HepG2 (cell line): ENCODE data around the gene DPM1. TPM values are rescaled to one million over a fixed set of nuclear protein-coding genes. Genes with fewer than 3 reads are reported as not detected.

Experiments
- ATAC-seq: fragments of 200-7000 bp; cut with Tn5 transposase; 3 replicates; pipeline ENCODE4 v1.9.1; 2020; ENCODE audit warnings: mild to moderate bottlenecking, moderate library complexity
- BruUV-seq: library from RNA; stranded (reverse); fragments of 400-500 nt; replicated peaks from 2 replicates; lab custom pipeline; 2021; lab: Mats Ljungman, UMichigan
- CTCF ChIA-PET: fragments of 300-600 bp; formaldehyde crosslinking; extraction: SDS; loops from one replicate; lab custom pipeline; 2021; ENCODE audit warnings: low total read pairs, inconsistent platforms, low intra/inter-chr PET ratio; lab: Yijun Ruan, JAX
- POLR2A ChIA-PET: fragments of 350-600 bp; sonication (Branson Sonifier 250); formaldehyde crosslinking; loops from one replicate; lab custom pipeline; 2020; ENCODE audit warnings: antibody characterized with exemption, inconsistent platforms; lab: Yijun Ruan, JAX
- DNase-seq: peaks from one replicate; pipeline ENCODE4 v3.0.0-alpha.2; 2015; ENCODE audit warnings: low spot score
- FAIRE-seq: peaks from 3 replicates; lab custom pipeline; 2011; peaks lifted over from hg19 to GRCh38; lab: Jason Lieb, UNC
- H2AFZ ChIP-seq: one replicate; pipeline ENCODE4 v1.6.1; 2011; ENCODE audit warnings: low read length, inconsistent platforms
- H3K27ac ChIP-seq: fragments of 300-600 bp; 3 replicates; pipeline ENCODE4 v1.8.0; 2011; ENCODE audit warnings: mixed run types, mild to moderate bottlenecking, mixed read lengths, low read length, inconsistent platforms; ENCODE audit not compliant: insufficient read depth; ENCODE audit errors: extremely low read length
- H3K27me3 ChIP-seq, 2 experiments: fragments of 200-600 bp in 1 of 2; 2 replicates in 1 of 2; 3 replicates in 1 of 2; pipeline versions ENCODE4 v1.6.0 to v1.8.0; 2011; ENCODE audit warnings: low read length in 2 of 2, mild to moderate bottlenecking in 2 of 2, moderate library complexity in 2 of 2, inconsistent platforms in 1 of 2; ENCODE audit not compliant: insufficient read depth in 2 of 2, control insufficient read depth in 1 of 2
- H3K36me3 ChIP-seq, 2 experiments: fragments of 200-600 bp in 1 of 2; replicated peaks in 1 of 2; 2 replicates in 1 of 2; 3 replicates in 1 of 2; pipeline versions ENCODE4 v1.5.1 to v1.8.0; 2011; ENCODE audit warnings: low read length in 2 of 2, inconsistent platforms in 1 of 2; ENCODE audit not compliant: insufficient read depth in 2 of 2, control insufficient read depth in 1 of 2
- H3K4me1 ChIP-seq: 2 replicates; pipeline ENCODE4 v1.5.1; 2012; ENCODE audit warnings: low read length, inconsistent platforms; ENCODE audit not compliant: insufficient read depth
- H3K4me2 ChIP-seq: 2 replicates; pipeline ENCODE4 v1.6.0; 2011; ENCODE audit warnings: low read depth, low read length, inconsistent platforms
- H3K4me3 ChIP-seq, 3 experiments: fragments of 200-600 bp in 1 of 3; sonication (generic), shearing (Covaris generic) in 1 of 3; replicated peaks in 1 of 3; 2 replicates each; pipeline ENCODE4 v1.5.1; 2011 to 2016; ENCODE audit warnings: low read length in 3 of 3, inconsistent platforms in 2 of 3, low read depth in 2 of 3, mild to moderate bottlenecking in 2 of 3, control low read depth in 1 of 3, mixed read lengths in 1 of 3; ENCODE audit not compliant: insufficient read depth in 1 of 3
- H3K79me2 ChIP-seq: one replicate; pipeline ENCODE4 v1.6.1; 2011; ENCODE audit warnings: low read length, inconsistent platforms; ENCODE audit not compliant: insufficient read depth
- H3K9ac ChIP-seq: 2 replicates; pipeline ENCODE4 v1.6.0; 2011; ENCODE audit warnings: mild to moderate bottlenecking, low read depth, low read length, inconsistent platforms; ENCODE audit not compliant: insufficient read depth
- H3K9me3 ChIP-seq: 2 replicates; pipeline ENCODE4 v1.5.1; 2012; ENCODE audit warnings: mild to moderate bottlenecking, low read length
- H4K20me1 ChIP-seq: 2 replicates; pipeline ENCODE4 v1.6.0; 2011; ENCODE audit warnings: inconsistent platforms, mild to moderate bottlenecking, low read length, moderate library complexity; ENCODE audit not compliant: insufficient read depth
- ARNTL ChIP-seq: sonication (generic); formaldehyde crosslinking; IDR thresholded peaks from 2 replicates; pipeline ENCODE4 v1.4.0; 2020; ENCODE audit warnings: mild to moderate bottlenecking, missing genetic modification reagents
- EZH2 ChIP-seq: conservative IDR thresholded peaks from 2 replicates; pipeline ENCODE4 v1.6.1; 2012; ENCODE audit warnings: mild to moderate bottlenecking, low read depth, low read length, moderate library complexity
- MTA1 ChIP-seq: sonication (generic); formaldehyde crosslinking; IDR thresholded peaks from 2 replicates; pipeline ENCODE4 v1.4.0; 2020; ENCODE audit warnings: missing genetic modification reagents, mild to moderate bottlenecking, borderline replicate concordance
- SMAD1 ChIP-seq: sonication (generic); formaldehyde crosslinking; IDR thresholded peaks from 2 replicates; pipeline ENCODE4 v1.4.0; 2020; ENCODE audit warnings: missing genetic modification reagents, low read depth, mild to moderate bottlenecking, borderline replicate concordance
- THRA ChIP-seq: sonication (generic); formaldehyde crosslinking; IDR thresholded peaks from 2 replicates; pipeline ENCODE4 v1.4.0; 2020; ENCODE audit warnings: missing genetic modification reagents, borderline replicate concordance
- ZMYM3 ChIP-seq: sonication (generic); formaldehyde crosslinking; IDR thresholded peaks from 2 replicates; pipeline ENCODE4 v1.5.1; 2020; ENCODE audit warnings: mild to moderate bottlenecking, missing genetic modification reagents
- ZNF205 ChIP-seq: IDR thresholded peaks from 2 replicates; pipeline ENCODE4 v1.6.1; 2018; ENCODE audit warnings: missing biosample characterization, missing genetic modification reagents
- WGBS: methylation state at CpG from one replicate; pipeline ENCODE4 v1.1.6; 2017; ENCODE audit warnings: low lambda C conversion rate; 5-methylcytosine and 5-hydroxymethylcytosine counted together
- in situ Hi-C: cut with HindIII; loops from 2 replicates; pipeline ENCODE4 v1.10.0; 2017; ENCODE audit warnings: low pct_unique_long_range_greater_than_20kb; ENCODE audit not compliant: extremely low pct_ligation_motif_present
- intact Hi-C: fragments of 100-400 bp; cut with micrococcal nuclease; formaldehyde crosslinking; loops from one replicate; pipeline ENCODE4 v1.10.0; 2022; ENCODE audit not compliant: unreplicated experiment
- polyA plus RNA-seq, 8 experiments: library from polyadenylated mRNA; depleted of rRNA in 3 of 8; stranded (reverse) in 7 of 8; unstranded in 1 of 8; fragments of >200 nt; fragmentation: Illumina TruSeq in 4 of 8; extraction: Trizol in 4 of 8; gene quantifications; 2 replicates each; pipeline versions ENCODE4 v1.2.1 to v1.2.3, GENCODE V29; 2011 to 2016; ENCODE audit warnings: low read depth in 4 of 8, missing spikeins in 1 of 8, mixed read lengths in 1 of 8; ENCODE audit not compliant: insufficient read depth in 1 of 8
- total RNA-seq, 5 experiments: library from RNA; depleted of rRNA; stranded (reverse); fragments of >200 nt; fragmentation: Illumina TruSeq; extraction: Trizol; gene quantifications; 2 replicates each; pipeline ENCODE4 v1.2.3, GENCODE V29; 2016; ENCODE audit warnings: low read depth in 1 of 5
- TF ChIP-seq, protein P1 (sequence below): sonication (generic); formaldehyde crosslinking; IDR thresholded peaks from 2 replicates; pipeline ENCODE4 v1.4.0; 2020; ENCODE audit warnings: mild to moderate bottlenecking, missing genetic modification reagents, borderline replicate concordance
- TF ChIP-seq, protein P2 (sequence below): sonication (generic); formaldehyde crosslinking; IDR thresholded peaks from 2 replicates; pipeline ENCODE4 v1.5.0; 2020; ENCODE audit warnings: missing genetic modification reagents
- TF ChIP-seq, protein P3 (sequence below): sonication (generic); formaldehyde crosslinking; IDR thresholded peaks from 2 replicates; pipeline ENCODE4 v1.9.0; 2021; ENCODE audit warnings: missing genetic modification reagents, mild to moderate bottlenecking, borderline replicate concordance

Gene DPM1
- total and polyA plus RNA-seq, 2 of the 13 experiments (the other 11 are each of a cell fraction or from before 2014, with no cell fraction given) = 83.2 to 161 TPM

DNA sequence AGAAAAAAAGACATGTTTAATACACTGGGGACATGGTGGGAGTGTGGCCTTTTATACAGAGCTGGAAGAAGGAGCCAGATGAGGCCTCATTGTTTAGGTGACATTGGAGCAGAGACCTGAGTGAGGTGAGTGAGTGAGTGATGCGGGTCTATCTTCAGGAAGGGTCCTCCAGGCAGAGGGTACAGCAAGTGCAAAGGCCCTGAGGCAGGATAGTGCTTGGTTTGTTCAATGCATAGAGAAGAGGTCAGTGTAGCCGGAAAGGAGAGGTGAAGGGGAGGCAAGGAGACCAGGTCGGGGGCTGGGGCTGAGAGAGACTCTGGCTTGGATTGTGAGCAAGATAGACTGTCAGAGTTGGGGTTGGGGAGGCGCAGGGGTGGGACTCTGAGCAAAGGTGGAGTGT, 41.0 kb upstream of the DPM1 start:
- Histone ChIP-seq H3K4me3 (no peak overlapping the region), H3K4me2 (no peak overlapping the region), H3K4me1 (no peaks in the 10 kb centered on the region), H3K27ac (no peak overlapping the region), H3K27me3 (peaks cover 9 to 66% of the 10 kb centered on the region in 2 experiments; a peak in 4 of 5 replicates), H3K79me2 (no peaks in the 10 kb centered on the region), H3K9ac (no peak overlapping the region), H4K20me1 (no peaks in the 10 kb centered on the region), H3K9me3 (no peaks in the 10 kb centered on the region), H3K36me3 (no peaks in the 10 kb centered on the region), H2AFZ (no peak overlapping the region)
- ATAC-seq (no peak), DNase-seq (no peak), FAIRE-seq (no peak)
- POLR2A ChIA-PET = no interaction called here
- WGBS = 25% methylated on average over 4 of the region's 4 CpGs
- 0 out of 2 replicates have a peak, but pooled peaks have one; percentile 56 for TF ChIP-seq EZH2
- TF ChIP-seq, protein P1, sequence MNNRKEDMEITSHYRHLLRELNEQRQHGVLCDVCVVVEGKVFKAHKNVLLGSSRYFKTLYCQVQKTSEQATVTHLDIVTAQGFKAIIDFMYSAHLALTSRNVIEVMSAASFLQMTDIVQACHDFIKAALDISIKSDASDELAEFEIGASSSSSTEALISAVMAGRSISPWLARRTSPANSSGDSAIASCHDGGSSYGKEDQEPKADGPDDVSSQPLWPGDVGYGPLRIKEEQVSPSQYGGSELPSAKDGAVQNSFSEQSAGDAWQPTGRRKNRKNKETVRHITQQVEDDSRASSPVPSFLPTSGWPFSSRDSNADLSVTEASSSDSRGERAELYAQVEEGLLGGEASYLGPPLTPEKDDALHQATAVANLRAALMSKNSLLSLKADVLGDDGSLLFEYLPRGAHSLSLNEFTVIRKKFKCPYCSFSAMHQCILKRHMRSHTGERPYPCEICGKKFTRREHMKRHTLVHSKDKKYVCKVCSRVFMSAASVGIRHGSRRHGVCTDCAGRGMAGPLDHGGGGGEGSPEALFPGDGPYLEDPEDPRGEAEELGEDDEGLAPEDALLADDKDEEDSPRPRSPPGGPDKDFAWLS (CRISPR knock-in tag) = no peak
- CTCF ChIA-PET = no interaction called here
- intact Hi-C loops = no loop called here
- in situ Hi-C loops = loop anchor here (25.0 kb wide), 2 partner anchors 588 to 1088 kb away; no protein-coding TSS in a partner anchor
- BruUV-seq = no TSS peak

DNA sequence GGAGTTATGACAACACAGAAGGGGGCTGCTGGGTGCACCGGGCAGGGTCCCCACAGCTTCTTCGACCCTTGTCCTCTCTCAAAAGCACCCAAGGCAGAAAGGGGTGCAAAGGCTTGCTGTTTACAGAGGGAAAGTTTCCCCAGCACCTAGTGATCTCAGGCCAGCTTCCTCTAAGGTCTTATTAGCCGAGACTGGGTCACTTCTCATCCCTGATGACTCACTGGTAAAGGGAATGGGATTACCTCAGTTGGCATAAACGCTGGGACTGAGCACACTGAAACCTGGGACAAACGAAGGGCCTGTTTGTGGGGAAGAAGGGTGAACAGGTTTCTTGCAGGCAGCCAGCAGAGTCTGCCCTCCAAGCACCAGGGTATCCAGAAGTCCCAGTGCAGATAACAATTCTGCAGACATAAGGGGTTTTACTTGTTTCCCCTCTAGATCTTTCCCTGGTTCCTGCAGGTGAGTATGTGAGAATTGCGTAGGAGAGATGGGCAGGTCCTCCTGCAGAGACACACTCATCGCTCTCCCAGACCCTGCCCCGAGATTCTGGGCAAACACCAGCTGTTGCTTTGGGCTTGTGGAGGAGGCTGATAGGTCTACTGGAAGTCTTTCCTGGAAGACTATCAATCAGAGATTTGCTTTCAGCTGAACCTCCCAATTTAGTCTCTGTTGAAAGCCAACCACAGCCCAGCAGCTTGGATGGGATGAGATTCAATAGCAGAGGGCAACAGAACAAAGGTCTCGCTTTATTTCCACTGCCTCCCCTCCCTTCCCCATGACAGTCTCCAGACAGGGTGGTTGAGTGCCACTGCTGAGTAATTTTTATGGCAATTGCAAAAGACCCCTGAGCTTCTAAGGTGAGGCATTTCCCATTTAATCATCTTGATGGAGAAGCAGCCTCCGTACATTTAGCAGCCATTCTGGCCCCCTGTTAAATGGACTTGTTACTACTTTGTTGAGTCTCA, 38.9 kb upstream of the DPM1 start:
- Histone ChIP-seq H4K20me1 (no peaks in the 10 kb centered on the region), H3K9me3 (no peaks in the 10 kb centered on the region), H3K79me2 (no peaks in the 10 kb centered on the region), H3K4me3 (no peak overlapping the region), H3K4me1 (peaks cover 7% of the 10 kb centered on the region; the same call in 1 of the 2 replicates), H3K27ac (no peak overlapping the region), H3K4me2 (no peak overlapping the region), H3K27me3 (peaks cover 6 to 46% of the 10 kb centered on the region in 2 experiments; a peak in 4 of 5 replicates), H3K36me3 (no peaks in the 10 kb centered on the region), H2AFZ (no peak overlapping the region), H3K9ac (no peak overlapping the region)
- FAIRE-seq (no peak), DNase-seq (no peak), ATAC-seq (no peak)
- in situ Hi-C loops = loop anchor here (25.0 kb wide), 2 partner anchors 590 to 1090 kb away; no protein-coding TSS in a partner anchor
- BruUV-seq = no TSS peak
- POLR2A ChIA-PET = no interaction called here
- CTCF ChIA-PET = no interaction called here
- intact Hi-C loops = no loop called here
- 3% methylated on average over 10 of the region's 10 CpGs for WGBS
- TF ChIP-seq, protein P2, sequence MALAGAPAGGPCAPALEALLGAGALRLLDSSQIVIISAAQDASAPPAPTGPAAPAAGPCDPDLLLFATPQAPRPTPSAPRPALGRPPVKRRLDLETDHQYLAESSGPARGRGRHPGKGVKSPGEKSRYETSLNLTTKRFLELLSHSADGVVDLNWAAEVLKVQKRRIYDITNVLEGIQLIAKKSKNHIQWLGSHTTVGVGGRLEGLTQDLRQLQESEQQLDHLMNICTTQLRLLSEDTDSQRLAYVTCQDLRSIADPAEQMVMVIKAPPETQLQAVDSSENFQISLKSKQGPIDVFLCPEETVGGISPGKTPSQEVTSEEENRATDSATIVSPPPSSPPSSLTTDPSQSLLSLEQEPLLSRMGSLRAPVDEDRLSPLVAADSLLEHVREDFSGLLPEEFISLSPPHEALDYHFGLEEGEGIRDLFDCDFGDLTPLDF (CRISPR knock-in tag) = no peak
- TF ChIP-seq ZNF205 (CRISPR knock-in tag) = no peak
- TF ChIP-seq, protein P3, sequence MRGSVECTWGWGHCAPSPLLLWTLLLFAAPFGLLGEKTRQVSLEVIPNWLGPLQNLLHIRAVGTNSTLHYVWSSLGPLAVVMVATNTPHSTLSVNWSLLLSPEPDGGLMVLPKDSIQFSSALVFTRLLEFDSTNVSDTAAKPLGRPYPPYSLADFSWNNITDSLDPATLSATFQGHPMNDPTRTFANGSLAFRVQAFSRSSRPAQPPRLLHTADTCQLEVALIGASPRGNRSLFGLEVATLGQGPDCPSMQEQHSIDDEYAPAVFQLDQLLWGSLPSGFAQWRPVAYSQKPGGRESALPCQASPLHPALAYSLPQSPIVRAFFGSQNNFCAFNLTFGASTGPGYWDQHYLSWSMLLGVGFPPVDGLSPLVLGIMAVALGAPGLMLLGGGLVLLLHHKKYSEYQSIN (CRISPR knock-in tag) = no peak
- TF ChIP-seq ZMYM3 (CRISPR knock-in tag) = no peak
- no peak for TF ChIP-seq THRA (CRISPR knock-in tag)
- TF ChIP-seq SMAD1 (CRISPR knock-in tag) = no peak
- TF ChIP-seq ARNTL (CRISPR knock-in tag) = no peak
- no peak for TF ChIP-seq MTA1
